K562 (cell line): ENCODE results near the gene RSPH1. TPM values are rescaled to one million over a fixed set of nuclear protein-coding genes. Genes with fewer than 3 reads are reported as not detected.

Source experiments
- ATAC-seq: fragments of 200-7000 bp; cut with Tn5 transposase; 3 replicates; pipeline ENCODE4 v1.9.1; 2020; ENCODE audit warnings: moderate library complexity
- BruUV-seq: library from RNA; stranded (reverse); fragments of 400-500 nt; replicated peaks from 2 replicates; lab custom pipeline; 2021; lab: Mats Ljungman, UMichigan
- CTCF ChIA-PET: fragments of 300-600 bp; formaldehyde crosslinking; extraction: SDS; loops from one replicate; lab custom pipeline; 2021; ENCODE audit warnings: low intra/inter-chr PET ratio; lab: Yijun Ruan, JAX
- POLR2A ChIA-PET: fragments of 300-600, 350-650 bp; sonication (Branson Sonifier 250); formaldehyde crosslinking; extraction: SDS; loops from one replicate; lab custom pipeline; 2021; ENCODE audit warnings: antibody characterized with exemption, inconsistent platforms; lab: Yijun Ruan, JAX
- DNase-seq, 4 experiments: peaks; one replicate each; pipeline versions ENCODE4 v3.0.0 to v3.0.0-alpha.2; 2011 to 2018; ENCODE audit warnings: low spot score in 3 of 4, mixed read lengths in 3 of 4; ENCODE audit errors: extremely low read depth in 1 of 4
- FAIRE-seq: peaks from 2 replicates; lab custom pipeline; 2011; peaks lifted over from hg19 to GRCh38; lab: Jason Lieb, UNC
- H2AFZ ChIP-seq: 2 replicates; pipeline ENCODE4 v1.6.0; 2011; ENCODE audit warnings: low read depth, low read length, control low read depth, inconsistent platforms
- H3K27ac ChIP-seq: fragments of 200-600 bp; 3 replicates; pipeline ENCODE4 v1.8.0; 2011; ENCODE audit warnings: low read depth, mild to moderate bottlenecking, control low read depth, inconsistent platforms, low read length, moderate library complexity, mixed read lengths; ENCODE audit errors: extremely low read depth
- H3K27me3 ChIP-seq, 2 experiments: fragments of 300-600 bp in 1 of 2; 2 replicates in 1 of 2; 3 replicates in 1 of 2; pipeline versions ENCODE4 v1.6.0 to v1.8.0; 2011; ENCODE audit warnings: inconsistent platforms in 2 of 2, low read length in 2 of 2, mild to moderate bottlenecking in 1 of 2, mixed read lengths in 1 of 2, moderate library complexity in 1 of 2; ENCODE audit not compliant: control insufficient read depth in 2 of 2, insufficient read depth in 2 of 2
- H3K36me3 ChIP-seq: fragments of 300-600 bp; 3 replicates; pipeline ENCODE4 v1.8.0; 2011; ENCODE audit warnings: mild to moderate bottlenecking, low read length, inconsistent platforms; ENCODE audit not compliant: control insufficient read depth, insufficient read depth
- H3K4me1 ChIP-seq, 2 experiments: fragments of 200-600 bp in 1 of 2; replicated peaks in 1 of 2; 2 replicates in 1 of 2; 3 replicates in 1 of 2; pipeline versions ENCODE4 v1.5.1 to v1.8.0; 2011; ENCODE audit warnings: inconsistent platforms in 2 of 2, low read length in 2 of 2, mild to moderate bottlenecking in 1 of 2, mixed read lengths in 1 of 2, moderate library complexity in 1 of 2; ENCODE audit not compliant: control insufficient read depth in 2 of 2, insufficient read depth in 2 of 2
- H3K4me2 ChIP-seq: 2 replicates; pipeline ENCODE4 v1.6.1; 2011; ENCODE audit warnings: low read length, control low read depth, inconsistent platforms, mixed read lengths; ENCODE audit not compliant: insufficient read depth
- H3K4me3 ChIP-seq: fragments of 200-600 bp; sonication (generic), shearing (Covaris generic); 2 replicates; pipeline ENCODE4 v1.5.1; 2016; ENCODE audit warnings: control low read depth, inconsistent platforms
- H3K79me2 ChIP-seq: fragments of 200-600 bp; 3 replicates; pipeline ENCODE4 v1.8.0; 2011; ENCODE audit warnings: low read length, inconsistent platforms; ENCODE audit not compliant: control insufficient read depth, insufficient read depth
- H3K9ac ChIP-seq, 2 experiments: 2 replicates each; pipeline versions ENCODE4 v1.6.0 to v1.6.1; 2011; ENCODE audit warnings: low read depth in 2 of 2, low read length in 2 of 2, control low read depth in 1 of 2, inconsistent platforms in 1 of 2, mild to moderate bottlenecking in 1 of 2, mixed read lengths in 1 of 2; ENCODE audit not compliant: insufficient read depth in 1 of 2
- H3K9me1 ChIP-seq: one replicate; pipeline ENCODE4 v1.6.0; 2011; ENCODE audit warnings: inconsistent platforms, mild to moderate bottlenecking, low read length, moderate library complexity; ENCODE audit not compliant: control insufficient read depth, insufficient read depth
- H3K9me3 ChIP-seq: replicated peaks from 2 replicates; pipeline ENCODE4 v1.5.1; 2011; ENCODE audit warnings: low read depth, low read length, inconsistent platforms; ENCODE audit not compliant: control insufficient read depth, insufficient read depth
- H4K20me1 ChIP-seq: replicated peaks from 2 replicates; pipeline ENCODE4 v1.6.1; 2011; ENCODE audit warnings: low read length, inconsistent platforms, mixed read lengths; ENCODE audit not compliant: control insufficient read depth, insufficient read depth
- HES1 ChIP-seq: fragments of 450-650 bp; IDR thresholded peaks from 2 replicates; pipeline ENCODE4 v1.6.1; 2016; ENCODE audit warnings: low read depth, mild to moderate bottlenecking, moderate library complexity
- KHSRP ChIP-seq: fragments of 450-650 bp; IDR thresholded peaks from 2 replicates; pipeline ENCODE4 v1.6.1; 2017
- LARP7 ChIP-seq: fragments of 450-650 bp; IDR thresholded peaks from 2 replicates; pipeline ENCODE4 v1.6.1; 2016
- MITF ChIP-seq: IDR thresholded peaks from 2 replicates; pipeline ENCODE4 v1.6.1; 2014; ENCODE audit warnings: antibody characterized with exemption
- THRAP3 ChIP-seq: fragments of 450-650 bp; IDR thresholded peaks from 2 replicates; pipeline ENCODE4 v1.6.1; 2016; ENCODE audit warnings: mild to moderate bottlenecking, inconsistent platforms, borderline replicate concordance
- ZNF764 ChIP-seq: fragments of 250-450 bp; sonication (Bioruptor Pico); IDR thresholded peaks from 2 replicates; pipeline ENCODE4 v1.4.0; 2020; ENCODE audit warnings: low read depth, mild to moderate bottlenecking, moderate library complexity
- ZNF778 ChIP-seq: fragments of 450-650 bp; formaldehyde crosslinking; IDR thresholded peaks from 2 replicates; pipeline ENCODE4 v1.4.0; 2020; ENCODE audit warnings: mild to moderate bottlenecking, moderate library complexity
- WGBS: fragments of 100-300 bp; shearing (Covaris generic); methylation state at CpG from one replicate; pipeline ENCODE4 v1.1.6; 2016; ENCODE audit warnings: low coverage, mixed read lengths; ENCODE audit not compliant: insufficient coverage; ENCODE audit errors: missing lambda C conversion rate; 5-methylcytosine and 5-hydroxymethylcytosine counted together
- in situ Hi-C: fragments of 300-500 bp; cut with MboI; formaldehyde crosslinking; loops from 4 replicates; pipeline ENCODE4 v1.15.0; 2018; ENCODE audit warnings: inconsistent platforms, mixed read lengths
- intact Hi-C: fragments of 100-400 bp; cut with micrococcal nuclease; formaldehyde crosslinking; loops from 2 replicates; pipeline ENCODE4 v1.14.2; 2022
- polyA plus RNA-seq, 8 experiments: library from polyadenylated mRNA; depleted of rRNA in 4 of 8; stranded (reverse) in 5 of 8; unstranded in 3 of 8; fragments of >200 nt; fragmentation: Nextera tagmentation in 2 of 8; fragmentation: Illumina TruSeq in 1 of 8; extraction: Ambion mirVana in 2 of 8; extraction: Trizol in 1 of 8; gene quantifications; 2 replicates each; pipeline versions ENCODE4 v1.2.1 to v1.2.3, GENCODE V29; 2011 to 2014; ENCODE audit warnings: inconsistent platforms in 1 of 8, missing spikeins in 1 of 8
- total RNA-seq, 7 experiments: library from RNA; depleted of rRNA in 6 of 7; stranded (reverse); fragments of >200 nt in 6 of 7; fragmentation: Illumina TruSeq in 2 of 7; extraction: Trizol in 2 of 7; gene quantifications; 2 replicates each; pipeline versions ENCODE4 v1.2.1 to v1.2.3, GENCODE V29; 2011 to 2021; ENCODE audit warnings: low replicate concordance in 1 of 7

Gene RSPH1
- total and polyA plus RNA-seq, 9 of the 15 experiments (the other 6 are each of a cell fraction or from before 2014, with no cell fraction given) = 0.17 TPM; not detected in 8

GRCh38 chr21:42440187-42440792 lies 55.7 kb downstream of the RSPH1 start:
- 31% methylated on average over 12 of the region's 12 CpGs for WGBS
- intact Hi-C loops (no loop called here), in situ Hi-C loops (loop anchor here (10.0 kb wide), 1 partner anchor 125 kb away; the partner anchor contains the start of gene TFF3)
- Histone ChIP-seq H3K4me3 (no peak overlapping the region), H3K36me3 (no peaks in the 10 kb centered on the region), H3K9ac (no peak overlapping the region), H3K4me1 (peaks cover 0 to 5% of the 10 kb centered on the region in 2 experiments; a peak in 1 of 5 replicates), H3K27me3 (peaks cover 2 to 14% of the 10 kb centered on the region in 2 experiments; a peak in 3 of 5 replicates), H3K27ac (no peak overlapping the region), H2AFZ (no peak overlapping the region), H3K79me2 (no peaks in the 10 kb centered on the region), H3K9me1 (no peaks in the 10 kb centered on the region), H3K4me2 (no peak overlapping the region), H3K9me3 (no peaks in the 10 kb centered on the region), H4K20me1 (peaks cover 3% of the 10 kb centered on the region; the same call in 1 of the 2 replicates)
- ATAC-seq = no peak
- TF ChIP-seq KHSRP (no peak), LARP7 (no peak), ZNF764 (CRISPR knock-in tag) (no peak), HES1 (no peak), ZNF778 (CRISPR knock-in tag) (no peak), THRAP3 (no peak), MITF (no peak)
- CTCF ChIA-PET = no interaction called here
- no peak for FAIRE-seq
- DNase-seq = no peak
- POLR2A ChIA-PET = no interaction called here
- BruUV-seq = no TSS peak
